ENCODE measurements around the gene RAB3IL1. TPM values are rescaled to one million over a fixed set of nuclear protein-coding genes. Genes with fewer than 3 reads are reported as not detected.

RAB3IL1 gene
- total and polyA plus RNA-seq, 9 of the 15 experiments (the other 6 are each of a cell fraction or from before 2014, with no cell fraction given) = 0.15 to 42.6 (median 15.5) TPM

DNA sequence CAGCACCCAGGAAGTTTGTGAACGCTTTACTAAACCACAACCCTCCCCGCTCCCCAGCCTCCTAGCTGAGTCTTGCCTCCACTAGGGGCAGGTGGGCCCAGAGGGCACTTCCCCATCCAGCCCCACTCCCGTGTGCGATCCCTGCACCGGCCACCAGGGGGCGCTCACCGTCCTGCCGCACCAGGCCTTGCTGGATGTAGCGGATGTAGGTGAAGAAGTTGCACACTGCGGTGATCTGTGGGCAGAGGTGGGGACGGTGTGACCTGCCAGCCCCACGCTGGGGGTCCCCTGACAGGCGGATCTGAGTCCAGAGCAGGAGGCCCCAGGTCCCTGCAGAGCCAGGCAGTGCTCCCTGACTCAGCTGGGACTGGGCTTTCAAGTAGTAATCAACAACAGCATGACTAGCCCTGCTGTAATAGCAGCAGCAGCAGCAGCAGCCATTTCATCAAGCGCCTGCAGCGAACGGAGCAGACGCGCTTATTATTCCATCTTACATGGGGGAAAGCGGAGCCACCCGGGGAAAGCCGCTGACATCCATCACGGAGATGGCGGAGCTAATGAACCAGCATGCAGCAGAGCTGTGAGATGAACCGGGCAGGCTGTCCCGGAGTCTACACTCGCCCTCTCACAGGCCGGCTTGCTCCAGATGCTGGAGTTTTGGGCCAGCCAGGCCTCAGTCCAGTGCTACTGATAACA is 18.1 kb downstream of the RAB3IL1 start (continued):
- TF ChIP-seq KLF10 (CRISPR knock-in tag; IDR thresholded peaks at IDR 0.05) = no peak
- 0 out of 2 replicates have a peak, but pooled peaks have one; percentile 27 for TF ChIP-seq PHF21A (IDR thresholded peaks at IDR 0.05; ENCODE audit: borderline replicate concordance, low read depth)
- TF ChIP-seq EWSR1 (IDR thresholded peaks at IDR 0.05; ENCODE audit: borderline replicate concordance, low read depth, partially characterized antibody) = no peak
- no peak for TF ChIP-seq SMARCE1 (IDR thresholded peaks at IDR 0.05)
- peak in 1 of 2 experiments; percentile 87; a peak in 2 of 4 replicates for TF ChIP-seq RCOR1 (IDR thresholded peaks at IDR 0.05; ENCODE audit: borderline replicate concordance in 1 of 2, low read depth in 2 of 2, low read length in 2 of 2)
- no peak for TF ChIP-seq RBM22 (IDR thresholded peaks at IDR 0.05; ENCODE audit: low read depth, low read length, poor library complexity, severe bottlenecking)
- no peak for TF ChIP-seq FUS (optimal IDR thresholded peaks at IDR 0.05; ENCODE audit: low read depth, low read length)
- no peak for TF ChIP-seq POLR2B (IDR thresholded peaks at IDR 0.05; ENCODE audit: low read depth, partially characterized antibody)
- no peak for TF ChIP-seq NFE2L1 (tag; IDR thresholded peaks at IDR 0.05; ENCODE audit: borderline replicate concordance, low read depth)
- TF ChIP-seq ZNF212 (CRISPR knock-in tag; IDR thresholded peaks at IDR 0.05) = no peak
- TF ChIP-seq, protein P1, sequence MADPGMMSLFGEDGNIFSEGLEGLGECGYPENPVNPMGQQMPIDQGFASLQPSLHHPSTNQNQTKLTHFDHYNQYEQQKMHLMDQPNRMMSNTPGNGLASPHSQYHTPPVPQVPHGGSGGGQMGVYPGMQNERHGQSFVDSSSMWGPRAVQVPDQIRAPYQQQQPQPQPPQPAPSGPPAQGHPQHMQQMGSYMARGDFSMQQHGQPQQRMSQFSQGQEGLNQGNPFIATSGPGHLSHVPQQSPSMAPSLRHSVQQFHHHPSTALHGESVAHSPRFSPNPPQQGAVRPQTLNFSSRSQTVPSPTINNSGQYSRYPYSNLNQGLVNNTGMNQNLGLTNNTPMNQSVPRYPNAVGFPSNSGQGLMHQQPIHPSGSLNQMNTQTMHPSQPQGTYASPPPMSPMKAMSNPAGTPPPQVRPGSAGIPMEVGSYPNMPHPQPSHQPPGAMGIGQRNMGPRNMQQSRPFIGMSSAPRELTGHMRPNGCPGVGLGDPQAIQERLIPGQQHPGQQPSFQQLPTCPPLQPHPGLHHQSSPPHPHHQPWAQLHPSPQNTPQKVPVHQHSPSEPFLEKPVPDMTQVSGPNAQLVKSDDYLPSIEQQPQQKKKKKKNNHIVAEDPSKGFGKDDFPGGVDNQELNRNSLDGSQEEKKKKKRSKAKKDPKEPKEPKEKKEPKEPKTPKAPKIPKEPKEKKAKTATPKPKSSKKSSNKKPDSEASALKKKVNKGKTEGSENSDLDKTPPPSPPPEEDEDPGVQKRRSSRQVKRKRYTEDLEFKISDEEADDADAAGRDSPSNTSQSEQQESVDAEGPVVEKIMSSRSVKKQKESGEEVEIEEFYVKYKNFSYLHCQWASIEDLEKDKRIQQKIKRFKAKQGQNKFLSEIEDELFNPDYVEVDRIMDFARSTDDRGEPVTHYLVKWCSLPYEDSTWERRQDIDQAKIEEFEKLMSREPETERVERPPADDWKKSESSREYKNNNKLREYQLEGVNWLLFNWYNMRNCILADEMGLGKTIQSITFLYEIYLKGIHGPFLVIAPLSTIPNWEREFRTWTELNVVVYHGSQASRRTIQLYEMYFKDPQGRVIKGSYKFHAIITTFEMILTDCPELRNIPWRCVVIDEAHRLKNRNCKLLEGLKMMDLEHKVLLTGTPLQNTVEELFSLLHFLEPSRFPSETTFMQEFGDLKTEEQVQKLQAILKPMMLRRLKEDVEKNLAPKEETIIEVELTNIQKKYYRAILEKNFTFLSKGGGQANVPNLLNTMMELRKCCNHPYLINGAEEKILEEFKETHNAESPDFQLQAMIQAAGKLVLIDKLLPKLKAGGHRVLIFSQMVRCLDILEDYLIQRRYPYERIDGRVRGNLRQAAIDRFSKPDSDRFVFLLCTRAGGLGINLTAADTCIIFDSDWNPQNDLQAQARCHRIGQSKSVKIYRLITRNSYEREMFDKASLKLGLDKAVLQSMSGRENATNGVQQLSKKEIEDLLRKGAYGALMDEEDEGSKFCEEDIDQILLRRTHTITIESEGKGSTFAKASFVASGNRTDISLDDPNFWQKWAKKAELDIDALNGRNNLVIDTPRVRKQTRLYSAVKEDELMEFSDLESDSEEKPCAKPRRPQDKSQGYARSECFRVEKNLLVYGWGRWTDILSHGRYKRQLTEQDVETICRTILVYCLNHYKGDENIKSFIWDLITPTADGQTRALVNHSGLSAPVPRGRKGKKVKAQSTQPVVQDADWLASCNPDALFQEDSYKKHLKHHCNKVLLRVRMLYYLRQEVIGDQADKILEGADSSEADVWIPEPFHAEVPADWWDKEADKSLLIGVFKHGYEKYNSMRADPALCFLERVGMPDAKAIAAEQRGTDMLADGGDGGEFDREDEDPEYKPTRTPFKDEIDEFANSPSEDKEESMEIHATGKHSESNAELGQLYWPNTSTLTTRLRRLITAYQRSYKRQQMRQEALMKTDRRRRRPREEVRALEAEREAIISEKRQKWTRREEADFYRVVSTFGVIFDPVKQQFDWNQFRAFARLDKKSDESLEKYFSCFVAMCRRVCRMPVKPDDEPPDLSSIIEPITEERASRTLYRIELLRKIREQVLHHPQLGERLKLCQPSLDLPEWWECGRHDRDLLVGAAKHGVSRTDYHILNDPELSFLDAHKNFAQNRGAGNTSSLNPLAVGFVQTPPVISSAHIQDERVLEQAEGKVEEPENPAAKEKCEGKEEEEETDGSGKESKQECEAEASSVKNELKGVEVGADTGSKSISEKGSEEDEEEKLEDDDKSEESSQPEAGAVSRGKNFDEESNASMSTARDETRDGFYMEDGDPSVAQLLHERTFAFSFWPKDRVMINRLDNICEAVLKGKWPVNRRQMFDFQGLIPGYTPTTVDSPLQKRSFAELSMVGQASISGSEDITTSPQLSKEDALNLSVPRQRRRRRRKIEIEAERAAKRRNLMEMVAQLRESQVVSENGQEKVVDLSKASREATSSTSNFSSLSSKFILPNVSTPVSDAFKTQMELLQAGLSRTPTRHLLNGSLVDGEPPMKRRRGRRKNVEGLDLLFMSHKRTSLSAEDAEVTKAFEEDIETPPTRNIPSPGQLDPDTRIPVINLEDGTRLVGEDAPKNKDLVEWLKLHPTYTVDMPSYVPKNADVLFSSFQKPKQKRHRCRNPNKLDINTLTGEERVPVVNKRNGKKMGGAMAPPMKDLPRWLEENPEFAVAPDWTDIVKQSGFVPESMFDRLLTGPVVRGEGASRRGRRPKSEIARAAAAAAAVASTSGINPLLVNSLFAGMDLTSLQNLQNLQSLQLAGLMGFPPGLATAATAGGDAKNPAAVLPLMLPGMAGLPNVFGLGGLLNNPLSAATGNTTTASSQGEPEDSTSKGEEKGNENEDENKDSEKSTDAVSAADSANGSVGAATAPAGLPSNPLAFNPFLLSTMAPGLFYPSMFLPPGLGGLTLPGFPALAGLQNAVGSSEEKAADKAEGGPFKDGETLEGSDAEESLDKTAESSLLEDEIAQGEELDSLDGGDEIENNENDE (IDR thresholded peaks at IDR 0.05; ENCODE audit: low read depth, low read length) = no peak
- TF ChIP-seq, protein P2, sequence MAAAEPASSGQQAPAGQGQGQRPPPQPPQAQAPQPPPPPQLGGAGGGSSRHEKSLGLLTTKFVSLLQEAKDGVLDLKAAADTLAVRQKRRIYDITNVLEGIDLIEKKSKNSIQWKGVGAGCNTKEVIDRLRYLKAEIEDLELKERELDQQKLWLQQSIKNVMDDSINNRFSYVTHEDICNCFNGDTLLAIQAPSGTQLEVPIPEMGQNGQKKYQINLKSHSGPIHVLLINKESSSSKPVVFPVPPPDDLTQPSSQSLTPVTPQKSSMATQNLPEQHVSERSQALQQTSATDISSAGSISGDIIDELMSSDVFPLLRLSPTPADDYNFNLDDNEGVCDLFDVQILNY (CRISPR knock-in tag; IDR thresholded peaks at IDR 0.05) = no peak
- no peak for TF ChIP-seq ZNF695 (CRISPR knock-in tag; IDR thresholded peaks at IDR 0.05)
- no peak for TF ChIP-seq CBX1 (IDR thresholded peaks at IDR 0.05; ENCODE audit: low read depth)
- TF ChIP-seq, protein P3, sequence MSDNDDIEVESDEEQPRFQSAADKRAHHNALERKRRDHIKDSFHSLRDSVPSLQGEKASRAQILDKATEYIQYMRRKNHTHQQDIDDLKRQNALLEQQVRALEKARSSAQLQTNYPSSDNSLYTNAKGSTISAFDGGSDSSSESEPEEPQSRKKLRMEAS (CRISPR knock-in tag; IDR thresholded peaks at IDR 0.05) = peak; percentile 65
- TF ChIP-seq NR3C1 (CRISPR knock-in tag; IDR thresholded peaks at IDR 0.05) = no peak

Measured in K562 (cell line).